Ishikawa (cell line): Measurements from ENCODE around the gene F10.

Source experiments
- CEBPB ChIP-seq: IDR thresholded peaks from 2 replicates; pipeline ENCODE4 v1.6.1; 2012
- CREB1 ChIP-seq: IDR thresholded peaks from 2 replicates; pipeline ENCODE4 v1.6.1; 2012; ENCODE audit warnings: low read depth
- EGR1 ChIP-seq: IDR thresholded peaks from 2 replicates; pipeline ENCODE4 v1.6.1; 2012
- EP300 ChIP-seq: IDR thresholded peaks from 2 replicates; pipeline ENCODE4 v1.6.1; 2012; ENCODE audit warnings: borderline replicate concordance
- FOXM1 ChIP-seq: IDR thresholded peaks from 2 replicates; pipeline ENCODE4 v1.6.1; 2012; ENCODE audit warnings: low read depth, borderline replicate concordance
- MAX ChIP-seq: IDR thresholded peaks from 2 replicates; pipeline ENCODE4 v1.6.1; 2012
- NFIC ChIP-seq: IDR thresholded peaks from 2 replicates; pipeline ENCODE4 v1.6.1; 2012
- RAD21 ChIP-seq: IDR thresholded peaks from 2 replicates; pipeline ENCODE4 v1.6.1; 2012; ENCODE audit warnings: low read depth
- REST ChIP-seq: IDR thresholded peaks from 2 replicates; pipeline ENCODE4 v1.6.1; 2012; ENCODE audit warnings: low read depth, mild to moderate bottlenecking
- TAF1 ChIP-seq: IDR thresholded peaks from 2 replicates; pipeline ENCODE4 v1.6.1; 2012; ENCODE audit warnings: low read depth, mild to moderate bottlenecking
- TCF12 ChIP-seq: IDR thresholded peaks from 2 replicates; pipeline ENCODE4 v1.6.1; 2012; ENCODE audit warnings: low read depth
- TEAD4 ChIP-seq: IDR thresholded peaks from 2 replicates; pipeline ENCODE4 v1.6.1; 2012
- USF1 ChIP-seq: IDR thresholded peaks from 2 replicates; pipeline ENCODE4 v1.6.1; 2012
- YY1 ChIP-seq: IDR thresholded peaks from 2 replicates; pipeline ENCODE4 v1.6.1; 2012; ENCODE audit warnings: low read depth
- ZBTB7A ChIP-seq: IDR thresholded peaks from 2 replicates; pipeline ENCODE4 v1.6.1; 2012; ENCODE audit warnings: low read depth

F10 gene

GRCh38 chr13:113091891-113092775, 30.5 kb upstream of the F10 start:
- TF ChIP-seq YY1 (no peak), RAD21 (no peak), CREB1 (no peak), NFIC (no peak), MAX (no peak), FOXM1 (no peak), EGR1 (no peak), ZBTB7A (no peak), TEAD4 (no peak), REST (no peak), USF1 (no peak), TCF12 (no peak)

- no peak for TF ChIP-seq CEBPB
- TF ChIP-seq TEAD4 = no peak
- TF ChIP-seq TAF1 = no peak
- no peak for TF ChIP-seq EP300
- TF ChIP-seq REST = no peak
- no peak for TF ChIP-seq NFIC
- TF ChIP-seq RAD21 = no peak
- TF ChIP-seq YY1 = no peak
- TF ChIP-seq EGR1 = no peak
- TF ChIP-seq CREB1 = no peak
- no peak for TF ChIP-seq USF1
- TF ChIP-seq FOXM1 = no peak
- TF ChIP-seq ZBTB7A = no peak
Measured at GRCh38 chr13:113092776-113093579, 29.6 kb upstream of the F10 start.

GRCh38 chr13:113093580-113094409, 28.8 kb upstream of the F10 start:
- TF ChIP-seq NFIC (no peak), USF1 (no peak), RAD21 (no peak), EGR1 (no peak), CEBPB (no peak), ZBTB7A (no peak)

- TF ChIP-seq TAF1 = no peak
- TF ChIP-seq TCF12 = no peak
- no peak for TF ChIP-seq EGR1
- no peak for TF ChIP-seq YY1
- no peak for TF ChIP-seq NFIC
Measured at GRCh38 chr13:113094410-113094800, 28.2 kb upstream of the F10 start.
